ENCODE data around the gene ABHD16B. TPM values are rescaled to one million over a fixed set of nuclear protein-coding genes. Genes with fewer than 3 reads are reported as not detected.

ABHD16B gene
- total and polyA plus RNA-seq, 2 of the 13 experiments (the other 11 are each of a cell fraction or from before 2014, with no cell fraction given): not detected

DNA sequence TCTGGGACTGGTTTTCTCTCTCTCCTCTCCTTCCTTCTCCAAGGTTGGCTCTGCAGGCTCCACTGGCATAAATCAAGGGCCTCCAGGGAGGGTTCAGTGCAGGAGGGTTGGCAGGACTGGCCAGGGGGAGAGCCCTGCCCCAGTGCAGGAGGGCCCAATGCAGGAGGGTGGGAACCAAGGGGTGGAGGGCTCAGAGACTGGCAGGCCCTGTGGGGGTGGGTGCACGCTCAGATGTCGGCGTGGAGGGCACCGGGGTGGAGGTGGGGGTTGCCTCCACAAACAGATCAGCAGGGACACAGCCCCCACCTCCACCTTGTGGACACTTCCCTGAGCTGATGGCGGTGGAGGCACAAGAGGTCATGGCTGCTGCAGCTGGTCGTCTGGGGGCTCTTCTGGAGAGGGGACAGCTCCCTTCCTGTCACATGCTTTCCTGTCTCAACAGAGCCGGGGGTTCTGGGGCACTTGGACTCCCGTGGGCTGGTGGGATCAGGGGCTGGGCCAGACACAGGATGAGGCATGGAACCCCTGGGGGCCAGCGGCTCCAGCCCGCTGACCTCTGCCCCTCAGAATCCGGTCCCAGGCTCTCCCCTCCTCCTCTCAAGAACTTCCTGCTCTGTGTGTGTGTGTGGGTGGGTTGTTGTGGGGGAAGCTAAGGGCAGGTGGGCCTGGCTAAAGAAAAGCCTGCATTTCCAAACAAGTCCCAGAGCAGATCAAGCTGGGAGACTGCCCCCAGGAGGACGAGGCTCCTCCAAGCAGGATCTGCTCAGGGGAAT lies 2.7 kb upstream of the ABHD16B start (continued):
- TF ChIP-seq AGO1 (IDR thresholded peaks at IDR 0.05; ENCODE audit: low read depth, low read length, poor library complexity, severe bottlenecking): peak; percentile 96
- TF ChIP-seq, protein P1, sequence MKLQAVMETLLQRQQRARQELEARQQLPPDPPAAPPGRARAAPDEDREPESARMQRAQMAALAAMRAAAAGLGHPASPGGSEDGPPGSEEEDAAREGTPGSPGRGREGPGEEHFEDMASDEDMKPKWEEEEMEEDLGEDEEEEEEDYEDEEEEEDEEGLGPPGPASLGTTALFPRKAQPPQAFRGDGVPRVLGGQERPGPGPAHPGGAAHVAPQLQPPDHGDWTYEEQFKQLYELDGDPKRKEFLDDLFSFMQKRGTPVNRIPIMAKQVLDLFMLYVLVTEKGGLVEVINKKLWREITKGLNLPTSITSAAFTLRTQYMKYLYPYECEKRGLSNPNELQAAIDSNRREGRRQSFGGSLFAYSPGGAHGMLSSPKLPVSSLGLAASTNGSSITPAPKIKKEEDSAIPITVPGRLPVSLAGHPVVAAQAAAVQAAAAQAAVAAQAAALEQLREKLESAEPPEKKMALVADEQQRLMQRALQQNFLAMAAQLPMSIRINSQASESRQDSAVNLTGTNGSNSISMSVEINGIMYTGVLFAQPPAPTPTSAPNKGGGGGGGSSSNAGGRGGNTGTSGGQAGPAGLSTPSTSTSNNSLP (IDR thresholded peaks at IDR 0.05; ENCODE audit: low read depth, low read length): no peak
- TF ChIP-seq ZSCAN29 (CRISPR knock-in tag; conservative IDR thresholded peaks at IDR 0.05): peak; percentile 34; the same call in 1 of the 2 replicates
- TF ChIP-seq GTF3A (CRISPR knock-in tag; conservative IDR thresholded peaks at IDR 0.05): no peak; the same call in 1 of the 2 replicates
- peak; percentile 29 for TF ChIP-seq TAF1 (CRISPR knock-in tag; IDR thresholded peaks at IDR 0.05)
- no peak for TF ChIP-seq ZNF776 (CRISPR knock-in tag; IDR thresholded peaks at IDR 0.05)
- TF ChIP-seq, protein P2, sequence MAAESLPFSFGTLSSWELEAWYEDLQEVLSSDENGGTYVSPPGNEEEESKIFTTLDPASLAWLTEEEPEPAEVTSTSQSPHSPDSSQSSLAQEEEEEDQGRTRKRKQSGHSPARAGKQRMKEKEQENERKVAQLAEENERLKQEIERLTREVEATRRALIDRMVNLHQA (CRISPR knock-in tag; IDR thresholded peaks at IDR 0.05): no peak
- peak; percentile 2; the same call in 1 of the 2 replicates for TF ChIP-seq ZNF451 (CRISPR knock-in tag; IDR thresholded peaks at IDR 0.05)
- TF ChIP-seq, protein P3, sequence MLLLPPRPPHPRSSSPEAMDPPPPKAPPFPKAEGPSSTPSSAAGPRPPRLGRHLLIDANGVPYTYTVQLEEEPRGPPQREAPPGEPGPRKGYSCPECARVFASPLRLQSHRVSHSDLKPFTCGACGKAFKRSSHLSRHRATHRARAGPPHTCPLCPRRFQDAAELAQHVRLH (CRISPR knock-in tag; IDR thresholded peaks at IDR 0.05; ENCODE audit: borderline replicate concordance, low read depth): peak; percentile 61; the same call in 1 of the 2 replicates
- peak; percentile 75; the same call in 1 of the 2 replicates for TF ChIP-seq MYC (CRISPR knock-in tag; IDR thresholded peaks at IDR 0.05; ENCODE audit: borderline replicate concordance)
- no peak for TF ChIP-seq RELA (CRISPR knock-in tag; IDR thresholded peaks at IDR 0.05)
- peak; percentile 98 for TF ChIP-seq ZNF572 (CRISPR knock-in tag; IDR thresholded peaks at IDR 0.05)
- TF ChIP-seq SOX6 (IDR thresholded peaks at IDR 0.05): no peak
- peak; percentile 23; the same call in 1 of the 2 replicates for TF ChIP-seq SOX6 (CRISPR knock-in tag; IDR thresholded peaks at IDR 0.05)
- peak; percentile 70 for TF ChIP-seq RXRA (CRISPR knock-in tag; IDR thresholded peaks at IDR 0.05)
- TF ChIP-seq, protein P4, sequence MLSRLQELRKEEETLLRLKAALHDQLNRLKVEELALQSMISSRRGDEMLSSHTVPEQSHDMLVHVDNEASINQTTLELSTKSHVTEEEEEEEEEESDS (CRISPR knock-in tag; IDR thresholded peaks at IDR 0.05; ENCODE audit: borderline replicate concordance): 0 out of 2 replicates have a peak, but pooled peaks have one; percentile 52
- TF ChIP-seq, protein P5, sequence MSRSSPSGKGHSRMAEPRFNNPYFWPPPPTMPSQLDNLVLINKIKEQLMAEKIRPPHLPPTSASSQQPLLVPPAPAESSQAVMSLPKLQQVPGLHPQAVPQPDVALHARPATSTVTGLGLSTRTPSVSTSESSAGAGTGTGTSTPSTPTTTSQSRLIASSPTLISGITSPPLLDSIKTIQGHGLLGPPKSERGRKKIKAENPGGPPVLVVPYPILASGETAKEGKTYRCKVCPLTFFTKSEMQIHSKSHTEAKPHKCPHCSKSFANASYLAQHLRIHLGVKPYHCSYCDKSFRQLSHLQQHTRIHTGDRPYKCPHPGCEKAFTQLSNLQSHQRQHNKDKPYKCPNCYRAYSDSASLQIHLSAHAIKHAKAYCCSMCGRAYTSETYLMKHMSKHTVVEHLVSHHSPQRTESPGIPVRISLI (CRISPR knock-in tag; IDR thresholded peaks at IDR 0.05; ENCODE audit: borderline replicate concordance): no peak
- TF ChIP-seq ZNF607 (CRISPR knock-in tag; IDR thresholded peaks at IDR 0.05; ENCODE audit: borderline replicate concordance): peak; percentile 64
- peak; percentile 93 for TF ChIP-seq ZNF430 (CRISPR knock-in tag; IDR thresholded peaks at IDR 0.05)
- TF ChIP-seq ZNF546 (CRISPR knock-in tag; conservative IDR thresholded peaks at IDR 0.05): no peak; the same call in 1 of the 2 replicates
- TF ChIP-seq MIER2 (CRISPR knock-in tag; IDR thresholded peaks at IDR 0.05): peak; percentile 55
- TF ChIP-seq ELF4 (CRISPR knock-in tag; IDR thresholded peaks at IDR 0.05; ENCODE audit: borderline replicate concordance): peak; percentile 91
- TF ChIP-seq, protein P6, sequence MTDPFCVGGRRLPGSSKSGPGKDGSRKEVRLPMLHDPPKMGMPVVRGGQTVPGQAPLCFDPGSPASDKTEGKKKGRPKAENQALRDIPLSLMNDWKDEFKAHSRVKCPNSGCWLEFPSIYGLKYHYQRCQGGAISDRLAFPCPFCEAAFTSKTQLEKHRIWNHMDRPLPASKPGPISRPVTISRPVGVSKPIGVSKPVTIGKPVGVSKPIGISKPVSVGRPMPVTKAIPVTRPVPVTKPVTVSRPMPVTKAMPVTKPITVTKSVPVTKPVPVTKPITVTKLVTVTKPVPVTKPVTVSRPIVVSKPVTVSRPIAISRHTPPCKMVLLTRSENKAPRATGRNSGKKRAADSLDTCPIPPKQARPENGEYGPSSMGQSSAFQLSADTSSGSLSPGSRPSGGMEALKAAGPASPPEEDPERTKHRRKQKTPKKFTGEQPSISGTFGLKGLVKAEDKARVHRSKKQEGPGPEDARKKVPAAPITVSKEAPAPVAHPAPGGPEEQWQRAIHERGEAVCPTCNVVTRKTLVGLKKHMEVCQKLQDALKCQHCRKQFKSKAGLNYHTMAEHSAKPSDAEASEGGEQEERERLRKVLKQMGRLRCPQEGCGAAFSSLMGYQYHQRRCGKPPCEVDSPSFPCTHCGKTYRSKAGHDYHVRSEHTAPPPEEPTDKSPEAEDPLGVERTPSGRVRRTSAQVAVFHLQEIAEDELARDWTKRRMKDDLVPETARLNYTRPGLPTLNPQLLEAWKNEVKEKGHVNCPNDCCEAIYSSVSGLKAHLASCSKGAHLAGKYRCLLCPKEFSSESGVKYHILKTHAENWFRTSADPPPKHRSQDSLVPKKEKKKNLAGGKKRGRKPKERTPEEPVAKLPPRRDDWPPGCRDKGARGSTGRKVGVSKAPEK (CRISPR knock-in tag; IDR thresholded peaks at IDR 0.05; ENCODE audit: borderline replicate concordance): peak; percentile 44; the same call in 1 of the 2 replicates

Data from HepG2 (cell line).